Esophagus squamous epithelium (tissue), 4 donors: ENCODE data around the gene SLC1A4.

Experiments
- POLR2A ChIP-seq, 4 donors: fragments of 450-650 bp; IDR thresholded peaks; one replicate each; pipeline ENCODE4 v1.6.1; 2017; ENCODE audit warnings: antibody characterized with exemption in 4 of 4, mild to moderate bottlenecking in 4 of 4, moderate library complexity in 3 of 4
- TF ChIP-seq, protein P1 (sequence below), 6 experiments: fragments of 450-650 bp in 4 of 6; fragments of 200-600 bp in 2 of 6; sonication (generic) in 2 of 6; IDR thresholded peaks; one replicate each; pipeline ENCODE4 v1.5.1; 2016 to 2019; ENCODE audit warnings: antibody characterized with exemption in 6 of 6, mild to moderate bottlenecking in 4 of 6, moderate library complexity in 4 of 6

DNA sequence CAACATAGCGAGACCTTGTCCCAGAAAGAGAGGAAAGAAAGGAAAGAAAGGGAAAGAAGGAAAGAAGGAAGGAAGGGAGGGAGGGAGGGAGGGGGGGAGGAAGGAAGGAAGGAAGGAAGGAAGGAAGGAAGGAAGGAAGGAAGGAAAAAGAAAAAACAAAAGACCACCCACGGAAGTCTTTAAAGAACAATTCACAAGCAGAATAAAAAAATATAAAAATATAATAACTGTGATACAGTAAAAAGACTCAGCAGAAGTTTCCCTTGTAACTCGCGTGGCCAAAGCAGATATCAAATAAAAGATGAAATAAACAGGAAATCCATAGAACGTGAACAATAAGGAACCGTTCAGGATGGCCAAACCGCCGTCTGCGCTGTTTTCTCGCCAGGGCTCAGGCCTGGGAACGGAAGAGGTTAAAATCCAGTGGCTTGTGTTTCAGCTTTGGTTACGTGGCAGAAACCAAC is 1.2 kb upstream of the SLC1A4 start:
- TF ChIP-seq, protein P1, sequence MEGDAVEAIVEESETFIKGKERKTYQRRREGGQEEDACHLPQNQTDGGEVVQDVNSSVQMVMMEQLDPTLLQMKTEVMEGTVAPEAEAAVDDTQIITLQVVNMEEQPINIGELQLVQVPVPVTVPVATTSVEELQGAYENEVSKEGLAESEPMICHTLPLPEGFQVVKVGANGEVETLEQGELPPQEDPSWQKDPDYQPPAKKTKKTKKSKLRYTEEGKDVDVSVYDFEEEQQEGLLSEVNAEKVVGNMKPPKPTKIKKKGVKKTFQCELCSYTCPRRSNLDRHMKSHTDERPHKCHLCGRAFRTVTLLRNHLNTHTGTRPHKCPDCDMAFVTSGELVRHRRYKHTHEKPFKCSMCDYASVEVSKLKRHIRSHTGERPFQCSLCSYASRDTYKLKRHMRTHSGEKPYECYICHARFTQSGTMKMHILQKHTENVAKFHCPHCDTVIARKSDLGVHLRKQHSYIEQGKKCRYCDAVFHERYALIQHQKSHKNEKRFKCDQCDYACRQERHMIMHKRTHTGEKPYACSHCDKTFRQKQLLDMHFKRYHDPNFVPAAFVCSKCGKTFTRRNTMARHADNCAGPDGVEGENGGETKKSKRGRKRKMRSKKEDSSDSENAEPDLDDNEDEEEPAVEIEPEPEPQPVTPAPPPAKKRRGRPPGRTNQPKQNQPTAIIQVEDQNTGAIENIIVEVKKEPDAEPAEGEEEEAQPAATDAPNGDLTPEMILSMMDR (IDR thresholded peaks at IDR 0.05): no peak
- no peak for TF ChIP-seq POLR2A (IDR thresholded peaks at IDR 0.05)
